Measurements from ENCODE around the gene KRTAP5-1.
A peak's percentile ranks its signal among the peaks of the same experiment; 100 is the strongest.

The KRTAP5-1 gene

DNA sequence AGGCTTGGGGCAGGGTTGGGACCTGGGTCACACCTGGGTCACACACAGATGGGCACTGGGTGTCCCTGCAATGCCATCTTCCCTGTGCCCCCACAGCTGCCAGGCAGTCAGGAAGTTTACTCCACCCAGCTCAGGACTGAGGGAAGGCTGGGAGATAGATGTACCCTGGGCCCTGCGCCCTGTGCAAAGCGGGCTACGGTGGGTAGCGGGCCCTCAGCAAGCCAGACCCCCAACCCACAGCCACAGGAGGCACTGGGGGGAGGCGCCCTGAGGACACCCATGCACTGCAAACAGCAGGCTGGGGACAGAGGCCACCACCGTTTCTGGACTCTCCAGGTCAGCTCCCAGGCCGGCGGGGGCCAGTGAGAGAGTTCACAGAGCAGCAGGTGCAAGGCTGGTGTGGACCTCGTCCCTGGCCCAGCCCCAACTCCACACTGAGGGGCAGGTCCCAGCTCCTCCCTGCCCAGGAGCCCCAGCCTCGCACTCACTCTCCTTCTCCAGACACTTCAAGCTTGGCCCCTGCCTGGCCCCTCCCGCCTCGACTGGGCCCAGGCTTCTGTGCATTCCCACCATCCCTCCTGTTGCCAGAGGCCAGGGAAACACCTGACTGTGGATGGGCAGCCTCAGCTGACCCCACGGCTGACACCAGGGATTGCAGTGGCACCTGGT lies 17.9 kb downstream of the KRTAP5-1 start:
- H3K4me3 ChIP-seq (ENCODE audit: control insufficient read depth, low read depth, low read length), result no peak overlapping the region
- DNase-seq (ENCODE audit: low read depth), result no peak
- TF ChIP-seq, protein P1, sequence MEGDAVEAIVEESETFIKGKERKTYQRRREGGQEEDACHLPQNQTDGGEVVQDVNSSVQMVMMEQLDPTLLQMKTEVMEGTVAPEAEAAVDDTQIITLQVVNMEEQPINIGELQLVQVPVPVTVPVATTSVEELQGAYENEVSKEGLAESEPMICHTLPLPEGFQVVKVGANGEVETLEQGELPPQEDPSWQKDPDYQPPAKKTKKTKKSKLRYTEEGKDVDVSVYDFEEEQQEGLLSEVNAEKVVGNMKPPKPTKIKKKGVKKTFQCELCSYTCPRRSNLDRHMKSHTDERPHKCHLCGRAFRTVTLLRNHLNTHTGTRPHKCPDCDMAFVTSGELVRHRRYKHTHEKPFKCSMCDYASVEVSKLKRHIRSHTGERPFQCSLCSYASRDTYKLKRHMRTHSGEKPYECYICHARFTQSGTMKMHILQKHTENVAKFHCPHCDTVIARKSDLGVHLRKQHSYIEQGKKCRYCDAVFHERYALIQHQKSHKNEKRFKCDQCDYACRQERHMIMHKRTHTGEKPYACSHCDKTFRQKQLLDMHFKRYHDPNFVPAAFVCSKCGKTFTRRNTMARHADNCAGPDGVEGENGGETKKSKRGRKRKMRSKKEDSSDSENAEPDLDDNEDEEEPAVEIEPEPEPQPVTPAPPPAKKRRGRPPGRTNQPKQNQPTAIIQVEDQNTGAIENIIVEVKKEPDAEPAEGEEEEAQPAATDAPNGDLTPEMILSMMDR (conservative IDR thresholded peaks at IDR 0.05; ENCODE audit: control insufficient read depth, insufficient read depth, low read depth, low read length), result no peak

DNA sequence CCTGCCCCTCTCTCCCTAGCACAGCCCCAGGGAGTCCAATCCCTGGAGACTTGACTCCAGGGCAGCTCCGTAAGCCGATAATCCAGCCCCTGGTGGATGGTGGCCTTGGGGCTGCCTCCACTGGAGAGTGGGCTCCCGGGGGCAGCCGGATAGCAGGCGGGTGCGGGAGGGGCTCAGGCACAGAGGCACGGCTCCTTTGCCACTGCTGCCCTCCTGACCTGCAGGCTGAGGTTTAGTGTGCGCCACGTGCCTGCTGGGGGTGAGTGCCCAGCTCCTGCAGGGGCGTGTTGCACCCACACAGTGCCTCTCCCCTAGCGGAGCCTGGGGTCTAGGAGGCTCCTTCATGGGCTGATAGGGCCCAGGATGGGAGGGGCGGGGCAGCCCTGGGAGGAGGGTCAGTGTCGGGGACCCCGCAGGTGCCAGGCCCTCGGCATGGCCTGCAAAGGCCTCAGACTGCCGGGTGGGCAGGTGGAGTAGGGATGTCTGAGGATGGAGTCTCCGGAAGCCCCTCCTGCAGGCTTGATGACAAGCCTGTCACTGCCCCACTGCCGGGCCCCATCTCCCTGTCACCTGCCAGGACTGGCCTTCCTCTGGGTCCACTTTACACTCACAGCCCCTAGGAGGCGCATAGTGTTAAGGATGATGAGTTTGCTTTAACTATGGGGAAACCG lies 18.6 kb downstream of the KRTAP5-1 start:
- H3K4me3 ChIP-seq (ENCODE audit: control insufficient read depth, low read depth, low read length), result no peak overlapping the region
- TF ChIP-seq, protein P1 (conservative IDR thresholded peaks at IDR 0.05; ENCODE audit: control insufficient read depth, insufficient read depth, low read depth, low read length), result no peak
- no peak for DNase-seq (ENCODE audit: low read depth)

DNA sequence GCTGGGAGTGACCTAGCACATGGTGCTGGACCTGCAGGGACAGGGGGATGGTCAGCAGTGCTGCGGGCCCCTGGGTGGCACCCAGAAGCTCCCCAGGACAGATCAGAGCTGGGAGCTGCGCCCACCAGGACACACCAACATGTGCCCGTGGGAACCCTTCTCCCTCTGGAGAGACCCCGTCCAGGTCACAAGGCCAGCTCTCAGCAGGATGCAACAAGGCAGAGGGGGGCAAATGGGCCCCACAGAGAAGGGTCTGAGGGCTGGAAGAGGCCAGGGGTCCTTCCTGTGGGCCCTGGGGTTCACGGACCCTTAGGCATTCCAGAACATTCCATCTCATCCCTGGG lies 19.2 kb downstream of the KRTAP5-1 start:
- DNase-seq (ENCODE audit: low read depth), result no peak
- TF ChIP-seq, protein P1 (conservative IDR thresholded peaks at IDR 0.05; ENCODE audit: control insufficient read depth, insufficient read depth, low read depth, low read length), result no peak
- H3K4me3 ChIP-seq (ENCODE audit: control insufficient read depth, low read depth, low read length), result no peak overlapping the region

DNA sequence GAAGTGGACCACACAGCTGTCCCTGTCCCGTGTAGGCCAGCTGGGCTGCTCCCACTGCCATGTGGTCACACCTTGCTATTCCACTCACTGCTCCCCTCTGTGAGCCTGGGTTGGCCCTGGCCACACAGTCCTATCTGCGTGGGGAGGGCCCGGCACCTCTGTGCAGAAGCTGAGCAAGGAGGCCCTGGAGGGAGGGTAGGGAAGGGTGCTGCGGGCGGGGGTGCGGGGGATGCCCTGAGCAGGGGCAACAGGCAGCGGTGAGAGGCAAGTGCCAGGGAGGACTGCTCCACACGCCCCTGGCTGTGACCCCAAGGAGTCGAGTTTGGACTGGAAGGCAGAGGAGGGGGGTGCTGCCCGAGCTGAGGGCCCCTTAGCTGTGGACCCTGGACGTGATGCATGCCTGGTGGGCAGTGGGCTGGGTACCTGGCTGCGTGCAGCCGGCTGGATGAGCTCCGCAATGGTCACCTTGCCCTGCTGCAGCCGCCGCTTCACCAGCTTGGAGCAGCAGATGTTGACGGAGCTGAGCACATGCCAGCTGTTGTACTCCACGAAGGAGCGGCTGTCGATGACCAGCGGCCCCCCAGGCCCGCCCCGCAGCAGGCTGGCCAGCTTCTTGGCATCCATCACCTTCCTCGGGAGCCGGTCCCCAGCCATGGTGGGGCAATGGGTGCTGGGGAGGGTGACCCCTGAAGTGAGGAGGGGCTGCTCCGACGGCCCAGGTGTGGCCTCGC lies 19.7 kb downstream of the KRTAP5-1 start:
- TF ChIP-seq, protein P1 (conservative IDR thresholded peaks at IDR 0.05; ENCODE audit: control insufficient read depth, insufficient read depth, low read depth, low read length), result no peak
- no peak overlapping the region for H3K4me3 ChIP-seq (ENCODE audit: control insufficient read depth, low read depth, low read length)
- DNase-seq (ENCODE audit: low read depth), result no peak

DNA sequence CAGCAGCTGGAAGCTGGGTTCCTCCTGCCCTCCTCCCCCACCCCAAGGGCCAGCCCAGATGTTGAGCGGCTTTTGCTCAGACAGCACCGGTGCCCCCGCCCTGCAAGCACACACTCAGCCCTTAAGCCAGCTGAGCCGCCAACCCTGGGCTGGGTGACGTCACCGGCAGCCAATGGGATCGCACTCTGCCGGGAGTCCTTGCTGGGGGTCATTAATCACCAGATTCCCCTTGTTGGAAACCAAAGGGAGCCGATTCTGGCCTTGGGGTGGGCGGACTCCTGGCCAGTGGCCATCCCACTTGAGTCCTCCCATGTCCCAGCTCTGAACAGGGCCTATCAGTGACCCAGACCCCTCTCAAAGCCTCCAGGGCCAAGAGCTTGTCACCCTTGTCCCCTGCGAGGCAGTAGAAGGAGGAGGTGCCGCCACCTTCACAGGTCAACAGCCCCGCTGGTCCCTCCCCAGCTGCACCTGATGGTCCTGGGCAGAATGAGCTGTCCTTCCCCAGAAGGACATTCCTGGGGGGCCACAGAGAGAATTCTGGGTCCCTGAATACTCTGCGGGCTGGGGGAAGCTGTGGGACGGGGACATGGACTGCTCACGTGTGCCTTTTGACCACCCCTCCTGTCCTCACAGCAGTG lies 20.4 kb downstream of the KRTAP5-1 start:
- DNase-seq (ENCODE audit: low read depth), result peak; percentile 80
- TF ChIP-seq, protein P1 (conservative IDR thresholded peaks at IDR 0.05; ENCODE audit: control insufficient read depth, insufficient read depth, low read depth, low read length), result no peak

DNA sequence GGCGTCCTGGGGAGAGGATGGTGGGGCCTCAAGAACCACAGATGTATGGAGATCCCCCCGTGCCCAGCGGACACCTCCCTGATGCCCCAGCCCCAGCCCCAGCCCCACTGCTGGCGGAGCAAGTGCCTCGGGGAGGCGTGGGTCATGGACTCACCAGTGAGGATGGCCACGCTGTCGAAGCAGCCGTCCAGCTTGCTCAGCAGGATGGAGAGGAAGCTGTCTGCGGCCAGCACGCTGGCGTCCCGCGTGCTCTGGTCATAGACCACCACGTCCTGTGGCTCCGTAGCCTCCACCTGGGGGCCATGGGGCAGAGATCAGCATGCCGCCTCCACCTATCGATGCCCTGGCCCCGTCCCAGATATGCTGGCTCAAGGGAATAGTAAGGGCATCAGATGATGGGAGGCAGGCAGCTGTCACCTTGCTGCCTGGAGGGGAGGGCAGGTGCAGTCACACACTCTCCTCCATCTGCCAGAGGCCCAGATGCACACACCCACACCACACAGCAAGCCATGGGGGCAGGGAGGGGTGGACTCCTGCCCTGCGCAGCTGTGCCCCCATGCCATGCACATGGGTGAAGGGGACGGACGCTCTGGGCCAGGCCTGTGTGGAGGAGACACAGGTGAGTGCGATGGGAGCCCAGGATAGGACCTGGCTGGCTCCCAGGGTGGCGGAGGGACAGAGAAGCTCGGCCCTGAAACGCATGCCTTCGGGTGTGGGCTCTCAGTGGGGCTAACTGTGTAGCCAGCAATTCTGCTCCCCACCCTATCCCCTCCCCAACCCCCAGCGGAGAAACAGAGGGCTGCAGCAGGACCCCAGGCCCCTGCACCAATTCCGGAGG lies 21.2 kb downstream of the KRTAP5-1 start:
- TF ChIP-seq, protein P1 (conservative IDR thresholded peaks at IDR 0.05; ENCODE audit: control insufficient read depth, insufficient read depth, low read depth, low read length), result no peak
- H3K4me3 ChIP-seq (ENCODE audit: control insufficient read depth, low read depth, low read length), result no peak overlapping the region
- no peak for DNase-seq (ENCODE audit: low read depth)

More for the DNA sequence above, 20.4 kb downstream of the KRTAP5-1 start:
- H3K4me3 ChIP-seq (ENCODE audit: control insufficient read depth, low read depth, low read length), result no peak overlapping the region

All from fibroblast of mammary gland (primary cell).